ENCODE data around the gene FOSL1.

The FOSL1 gene

GRCh38 chr11:65932558-65932919, 32.4 kb upstream of the FOSL1 start:
- ChIA-PET POLR2A (no interaction called here), CTCF (interaction anchor here (0.7 to 2.5 kb wide), 9 partner anchors 10 to 90 kb away, joined by 3 to 17 read pairs (median 3); partner anchors contain the start of gene CCDC85B)
- DNase-seq (ENCODE audit: low read depth, low spot score), result no peak
- no peak overlapping the region for H3K4me3 ChIP-seq (ENCODE audit: low read depth, low read length)
- TF ChIP-seq, protein P1, sequence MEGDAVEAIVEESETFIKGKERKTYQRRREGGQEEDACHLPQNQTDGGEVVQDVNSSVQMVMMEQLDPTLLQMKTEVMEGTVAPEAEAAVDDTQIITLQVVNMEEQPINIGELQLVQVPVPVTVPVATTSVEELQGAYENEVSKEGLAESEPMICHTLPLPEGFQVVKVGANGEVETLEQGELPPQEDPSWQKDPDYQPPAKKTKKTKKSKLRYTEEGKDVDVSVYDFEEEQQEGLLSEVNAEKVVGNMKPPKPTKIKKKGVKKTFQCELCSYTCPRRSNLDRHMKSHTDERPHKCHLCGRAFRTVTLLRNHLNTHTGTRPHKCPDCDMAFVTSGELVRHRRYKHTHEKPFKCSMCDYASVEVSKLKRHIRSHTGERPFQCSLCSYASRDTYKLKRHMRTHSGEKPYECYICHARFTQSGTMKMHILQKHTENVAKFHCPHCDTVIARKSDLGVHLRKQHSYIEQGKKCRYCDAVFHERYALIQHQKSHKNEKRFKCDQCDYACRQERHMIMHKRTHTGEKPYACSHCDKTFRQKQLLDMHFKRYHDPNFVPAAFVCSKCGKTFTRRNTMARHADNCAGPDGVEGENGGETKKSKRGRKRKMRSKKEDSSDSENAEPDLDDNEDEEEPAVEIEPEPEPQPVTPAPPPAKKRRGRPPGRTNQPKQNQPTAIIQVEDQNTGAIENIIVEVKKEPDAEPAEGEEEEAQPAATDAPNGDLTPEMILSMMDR (IDR thresholded peaks at IDR 0.05; ENCODE audit: insufficient read depth, low read length, missing control alignments), result no peak

- DNase-seq (ENCODE audit: low read depth, low spot score), result no peak
- H3K4me3 ChIP-seq (ENCODE audit: low read depth, low read length), result no peak overlapping the region
- TF ChIP-seq, protein P1 (IDR thresholded peaks at IDR 0.05; ENCODE audit: insufficient read depth, low read length, missing control alignments), result no peak
- ChIA-PET CTCF (interaction anchor here (0.7 to 2.5 kb wide), 5 partner anchors 9 to 46 kb away, joined by 3 to 17 read pairs (median 4); partner anchors contain the start of gene CCDC85B), POLR2A (no interaction called here)
These were observed 31.8 kb upstream of the FOSL1 start for GRCh38 chr11:65931773-65932557.

DNA sequence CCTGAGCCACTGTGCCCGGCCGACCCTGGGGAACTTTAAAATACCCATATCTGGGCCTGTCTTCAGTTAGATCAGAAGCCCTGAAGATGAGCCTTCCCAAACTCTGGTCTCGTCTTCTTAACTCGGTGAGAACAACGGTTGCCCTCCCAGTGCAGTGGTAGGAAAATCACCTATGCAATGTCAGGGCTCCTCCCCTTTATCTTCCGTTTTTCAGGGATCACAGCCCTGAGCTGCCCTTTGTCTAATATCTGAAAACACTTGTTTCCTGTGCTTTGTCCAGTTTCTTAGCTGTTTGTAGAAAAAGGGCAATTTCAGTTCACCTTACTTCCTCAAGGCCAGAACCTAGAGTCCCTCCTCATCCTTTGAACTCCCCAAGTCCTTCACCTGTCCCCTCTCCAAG, 28.5 kb upstream of the FOSL1 start:
- POLR2A ChIA-PET, result no interaction called here
- CTCF ChIA-PET, result no interaction called here
- TF ChIP-seq, protein P1 (IDR thresholded peaks at IDR 0.05; ENCODE audit: insufficient read depth, low read length, missing control alignments), result no peak
- DNase-seq (ENCODE audit: low read depth, low spot score), result no peak
- H3K4me3 ChIP-seq (ENCODE audit: low read depth, low read length), result no peak overlapping the region

DNA sequence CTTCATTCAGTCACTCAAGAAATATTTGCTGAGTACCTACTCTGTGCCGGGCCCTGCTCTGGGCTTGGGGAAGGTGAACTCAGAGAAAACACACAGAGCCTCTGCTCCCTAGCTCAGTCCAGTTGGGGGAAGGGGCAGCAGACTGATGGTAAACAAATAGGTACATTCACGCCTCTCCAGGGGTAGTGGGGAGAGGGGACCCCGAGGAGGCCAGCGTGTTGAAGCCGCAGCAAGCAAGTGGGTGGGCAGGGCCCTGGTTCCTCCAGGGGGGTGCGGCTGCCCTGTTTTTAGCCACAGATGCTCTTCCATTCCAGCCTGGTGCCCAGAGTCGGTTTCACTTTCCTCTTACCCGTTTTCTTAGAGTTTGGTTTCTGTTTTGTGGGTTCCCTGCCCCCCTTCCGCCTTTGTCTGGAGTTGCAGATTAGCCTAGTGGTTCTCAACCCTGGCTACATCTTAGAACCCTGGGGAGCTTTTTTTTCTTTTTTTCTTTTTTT, 27.8 kb upstream of the FOSL1 start:
- ChIA-PET POLR2A (interaction anchor here (0.9 kb wide), 1 partner anchor 39 kb away, joined by 3 read pairs; the partner anchor contains the start of gene FIBP), CTCF (interaction anchor here (0.9 kb wide), 1 partner anchor 39 kb away, joined by 3 read pairs; no protein-coding TSS in a partner anchor)
- no peak for DNase-seq (ENCODE audit: low read depth, low spot score)
- TF ChIP-seq, protein P1 (IDR thresholded peaks at IDR 0.05; ENCODE audit: insufficient read depth, low read length, missing control alignments), result no peak
- H3K4me3 ChIP-seq (ENCODE audit: low read depth, low read length), result no peak overlapping the region

DNA sequence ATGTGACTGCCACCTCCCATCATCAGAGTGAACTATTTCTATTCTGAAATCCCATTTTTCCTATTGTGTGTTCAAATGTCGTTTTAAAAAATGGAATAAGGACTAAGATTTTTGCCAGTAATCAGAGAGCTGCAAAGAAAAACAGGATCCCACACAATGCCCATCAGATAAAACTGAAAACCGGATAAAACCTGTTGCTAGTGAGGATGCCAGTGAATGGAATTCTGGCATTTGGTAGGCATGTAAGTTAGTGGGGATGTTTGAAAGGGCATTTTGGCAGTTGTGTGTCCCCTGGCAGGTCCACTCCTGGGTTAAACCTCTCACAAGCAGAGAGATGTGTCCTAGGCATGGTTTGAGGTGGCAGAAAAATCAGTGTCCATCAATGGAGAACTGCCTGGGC, 25.2 kb upstream of the FOSL1 start:
- TF ChIP-seq, protein P1 (IDR thresholded peaks at IDR 0.05; ENCODE audit: insufficient read depth, low read length, missing control alignments), result no peak
- ChIA-PET POLR2A (interaction anchor here (1.2 kb wide), 1 partner anchor 10 kb away, joined by 5 read pairs; no protein-coding TSS in a partner anchor), CTCF (interaction anchor here (1.1 kb wide), 1 partner anchor 41 kb away, joined by 5 read pairs; no protein-coding TSS in a partner anchor)
- H3K4me3 ChIP-seq (ENCODE audit: low read depth, low read length), result no peak overlapping the region
- no peak for DNase-seq (ENCODE audit: low read depth, low spot score)

GRCh38 chr11:65922565-65922964, 22.4 kb upstream of the FOSL1 start:
- POLR2A ChIA-PET, result interaction anchor here (0.9 kb wide), 1 partner anchor 22 kb away, joined by 3 read pairs; no protein-coding TSS in a partner anchor
- no peak overlapping the region for H3K4me3 ChIP-seq (ENCODE audit: low read depth, low read length)
- CTCF ChIA-PET, result interaction anchor here (0.6 to 4.4 kb wide), 6 partner anchors 10 to 100 kb away, joined by 3 to 28 read pairs (median 5); partner anchors contain the start of genes CCDC85B and FIBP
- DNase-seq (ENCODE audit: low read depth, low spot score), result no peak
- TF ChIP-seq, protein P1 (IDR thresholded peaks at IDR 0.05; ENCODE audit: insufficient read depth, low read length, missing control alignments), result no peak
